Activated naive CD4-positive, alpha-beta T cell treated with Interleukin-2 at 50 U/mL for 16 hours (primary cell): Measurements from ENCODE around the gene MTUS2.

Experiments used
- DNase-seq: peaks from one replicate; pipeline ENCODE4 v3.0.0-alpha.2; 2020

Gene MTUS2

DNA sequence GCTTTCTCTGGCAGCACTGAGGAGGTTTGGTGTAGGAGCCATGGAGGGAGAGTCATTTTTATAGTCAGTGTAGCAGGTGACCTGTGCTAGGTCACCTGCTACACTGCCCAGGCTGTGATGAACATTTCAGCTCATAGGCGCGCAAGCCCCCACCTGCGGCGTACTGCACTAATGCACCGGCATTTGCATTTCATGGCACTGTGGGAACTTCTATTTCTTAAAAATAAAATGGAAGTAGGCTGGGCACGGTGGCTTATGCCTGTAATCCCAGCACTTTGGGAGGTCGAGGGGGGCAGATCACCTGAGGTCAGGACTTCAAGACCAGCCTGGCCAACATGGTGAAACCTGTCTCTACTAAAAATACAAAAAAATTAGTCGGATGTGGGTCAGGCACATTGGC is 674.4 kb downstream of the MTUS2 start:
- no peak for DNase-seq

DNA sequence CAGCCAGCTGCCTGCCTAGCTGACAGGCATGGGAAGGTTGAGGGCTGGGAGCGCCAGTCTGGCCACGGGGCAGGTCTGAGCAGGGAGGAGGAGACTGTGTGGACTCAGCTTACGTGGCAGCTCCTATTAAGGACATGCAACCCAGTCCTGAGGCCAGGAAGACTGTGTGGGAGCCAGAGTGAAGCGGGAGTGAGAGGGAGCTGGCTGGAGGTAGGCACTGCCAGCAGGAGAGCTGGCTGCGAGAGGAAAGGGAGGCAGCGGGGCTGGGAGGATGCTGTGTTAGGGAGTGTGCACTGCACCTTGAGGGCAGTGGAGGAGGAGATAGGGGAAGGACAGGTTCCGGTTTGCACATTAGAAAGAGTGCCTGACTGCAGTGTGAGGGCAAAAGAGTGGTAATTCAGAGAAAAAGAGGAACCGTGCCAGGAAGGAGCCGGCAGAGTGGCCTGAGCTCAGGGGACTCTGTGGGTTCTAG is 676.1 kb downstream of the MTUS2 start:
- DNase-seq, result no peak

DNA sequence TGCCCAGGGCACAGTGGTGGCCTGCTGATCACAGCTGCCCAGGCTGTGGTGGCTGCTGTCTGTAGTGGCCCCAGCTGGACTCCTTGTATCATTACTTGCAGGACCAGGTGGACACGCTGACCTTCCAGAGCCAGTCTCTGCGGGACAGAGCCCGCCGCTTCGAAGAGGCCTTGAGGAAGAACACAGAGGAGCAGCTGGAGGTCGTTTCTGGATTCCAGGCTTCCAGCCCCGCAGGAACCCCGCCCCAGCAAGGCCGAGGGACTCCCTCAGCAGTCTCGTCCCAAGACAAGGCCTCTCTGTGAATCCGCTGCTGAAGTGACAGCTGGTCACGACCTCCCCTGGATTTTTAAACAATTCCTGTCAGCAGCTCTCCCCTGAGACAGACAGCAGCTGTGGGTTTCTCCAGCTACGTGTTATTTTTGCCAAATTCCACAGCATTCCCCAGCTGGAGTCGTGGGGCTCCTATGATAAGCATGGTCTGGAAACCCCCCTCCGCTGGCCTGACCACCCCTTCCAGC is 677.1 kb downstream of the MTUS2 start:
- no peak for DNase-seq

DNA sequence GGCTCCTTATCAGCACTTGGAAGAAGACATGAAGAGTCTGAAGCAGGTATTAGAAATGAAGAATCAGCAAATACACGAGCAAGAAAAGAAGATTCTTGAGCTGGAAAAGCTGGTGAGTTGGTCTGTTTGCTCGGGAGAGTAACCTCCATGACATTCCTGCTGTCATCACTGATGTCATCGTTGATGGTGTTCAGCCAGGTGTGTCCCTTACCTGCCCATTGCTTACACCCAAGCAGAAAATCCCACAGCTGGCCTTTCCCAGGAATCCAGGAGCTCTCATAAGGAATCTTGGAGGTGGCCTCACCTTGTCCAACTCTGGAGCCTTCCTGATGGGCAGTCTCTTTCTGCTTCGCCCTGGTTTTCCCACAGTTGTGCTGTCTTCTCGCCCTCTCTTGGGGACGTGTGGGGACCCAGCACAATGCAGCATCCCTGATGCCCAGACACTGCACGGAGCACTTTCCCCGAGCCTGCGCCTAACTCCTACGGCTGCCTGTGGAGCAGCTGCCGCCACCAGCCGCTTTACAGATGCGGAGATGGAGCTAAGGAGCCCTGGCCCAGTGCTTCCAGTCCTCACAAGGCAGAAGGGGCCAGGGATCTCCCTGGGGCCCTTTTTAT is 678.4 kb downstream of the MTUS2 start:
- no peak for DNase-seq

DNA sequence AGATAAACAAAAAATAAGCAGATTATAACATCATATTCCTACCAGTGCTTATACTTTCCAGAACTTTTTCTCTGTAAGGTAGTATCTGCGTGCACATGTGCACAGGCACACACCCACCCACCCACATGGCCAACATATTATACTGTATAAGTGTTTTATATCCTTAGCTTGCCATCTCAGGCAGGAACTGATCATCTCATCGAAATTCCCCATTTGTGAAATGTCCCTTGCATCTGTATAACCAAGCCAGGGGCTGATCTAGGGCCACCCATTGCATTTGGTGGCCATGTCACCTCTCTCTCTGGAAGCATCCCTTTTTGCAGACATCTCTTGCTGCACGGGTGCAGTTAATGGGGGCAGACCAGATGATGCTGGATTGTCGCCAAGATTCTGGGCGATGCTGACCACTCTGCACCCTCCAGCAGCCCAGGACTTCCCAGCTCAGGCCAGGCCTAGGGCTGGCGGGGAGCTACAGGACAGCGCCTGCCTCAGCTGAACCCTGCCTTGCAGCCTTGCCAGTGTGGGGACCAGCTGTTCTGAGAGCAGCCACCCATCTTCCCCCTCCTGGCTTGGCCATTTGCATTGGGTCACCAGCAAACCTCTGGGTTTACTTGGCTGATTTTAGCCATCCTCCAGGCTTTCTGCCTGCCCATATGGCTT is 679.5 kb downstream of the MTUS2 start:
- no peak for DNase-seq

DNA sequence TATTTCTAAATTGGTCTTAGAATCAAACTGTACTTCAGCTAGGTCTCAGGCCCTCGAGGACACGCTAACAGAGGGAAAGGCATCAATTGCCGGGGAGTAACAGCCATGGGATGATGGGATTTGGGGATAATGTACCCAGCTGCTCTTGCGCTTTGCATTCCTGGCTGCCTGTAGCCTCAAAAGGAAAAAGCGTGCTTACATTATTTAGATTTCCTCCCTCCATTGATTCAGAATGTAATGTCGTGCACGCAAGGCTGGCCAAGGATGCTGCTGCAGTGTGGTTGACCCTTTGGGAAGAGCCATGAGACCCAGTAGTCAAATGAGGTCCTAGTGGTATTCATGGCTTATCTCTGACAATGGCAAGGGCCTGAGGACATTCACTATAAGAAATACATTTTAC is 680.2 kb downstream of the MTUS2 start:
- no peak for DNase-seq

DNA sequence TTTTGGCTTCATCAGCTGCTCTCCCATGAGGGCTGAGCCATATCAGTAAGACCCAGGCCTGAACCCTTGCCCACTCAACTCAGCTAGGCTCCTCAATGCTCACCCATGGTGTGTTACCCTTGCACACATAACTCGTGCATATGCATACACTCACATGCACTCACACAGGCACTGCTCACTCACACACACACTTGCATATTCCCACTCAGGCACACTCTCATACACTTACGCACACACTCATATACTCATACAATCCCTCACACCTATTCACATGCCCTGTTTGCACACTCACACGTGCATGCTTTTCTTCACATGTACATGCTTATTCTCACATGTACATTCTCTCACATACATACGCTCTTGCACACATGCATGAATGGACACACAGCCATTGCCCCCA is 681.5 kb downstream of the MTUS2 start:
- no peak for DNase-seq

DNA sequence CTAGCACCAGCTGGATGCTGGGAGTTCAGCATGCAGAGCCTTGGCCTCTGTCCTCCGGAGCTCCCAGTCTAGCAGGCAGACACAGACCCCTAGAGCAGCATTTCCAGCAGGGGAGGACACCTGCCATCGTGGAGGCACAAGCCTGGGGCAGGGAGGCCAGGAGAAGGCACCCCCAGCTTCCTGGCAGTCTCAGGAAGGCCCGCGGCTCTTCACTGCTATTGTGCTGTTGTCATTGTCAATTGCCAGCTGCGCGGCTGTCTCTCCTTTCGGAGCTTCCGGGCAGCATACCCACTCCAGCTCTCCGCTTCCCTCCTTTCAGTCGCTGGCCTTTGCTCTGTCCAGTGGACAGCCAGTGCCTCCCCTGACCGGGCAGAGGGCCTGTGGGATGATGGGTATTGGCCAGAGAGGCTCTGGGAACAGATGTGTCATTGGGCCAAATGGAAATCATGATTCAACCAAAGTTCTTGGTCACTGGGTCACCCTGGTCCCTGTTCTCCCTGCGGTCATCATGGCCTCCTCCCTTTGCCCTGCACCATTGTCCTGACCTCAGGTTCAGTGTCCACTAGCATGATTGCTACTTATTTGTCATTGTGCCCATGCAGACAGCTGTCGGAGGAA is 682.4 kb downstream of the MTUS2 start:
- no peak for DNase-seq

DNA sequence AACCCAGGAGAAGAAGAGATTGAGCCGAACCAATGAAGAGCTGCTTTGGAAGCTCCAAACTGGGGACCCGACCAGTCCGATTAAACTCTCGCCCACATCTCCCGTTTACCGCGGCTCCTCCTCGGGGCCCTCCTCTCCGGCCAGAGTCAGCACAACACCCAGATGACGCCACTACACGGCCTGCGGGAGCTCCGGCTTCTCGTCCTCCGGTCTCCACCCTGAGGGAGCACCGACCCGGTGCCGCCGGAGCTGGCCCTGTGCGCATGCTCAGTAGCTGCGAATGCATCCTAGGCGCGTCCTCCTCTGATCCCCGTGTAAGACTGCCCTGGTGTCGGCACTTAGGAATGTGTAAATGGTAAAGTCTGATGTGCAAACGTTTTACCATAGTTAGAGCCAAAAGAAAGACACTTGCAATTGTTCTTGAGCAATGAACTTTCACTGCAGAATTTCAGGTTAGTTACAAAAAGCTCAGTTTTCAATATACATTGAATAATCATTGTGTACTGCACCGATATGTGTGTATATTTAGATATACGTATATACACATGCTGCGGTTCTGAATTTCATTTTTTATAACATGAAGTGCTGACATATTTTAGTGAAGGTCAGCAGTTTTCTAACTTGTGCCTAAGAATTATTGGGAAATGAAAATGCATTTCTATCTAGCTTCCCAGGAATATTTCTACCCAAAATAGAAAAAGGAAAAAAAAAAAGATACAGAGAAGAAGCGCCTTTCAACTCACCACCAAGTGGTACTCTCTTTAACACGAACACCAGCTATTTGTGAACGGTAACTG is 683.1 kb downstream of the MTUS2 start:
- DNase-seq, result no peak

DNA sequence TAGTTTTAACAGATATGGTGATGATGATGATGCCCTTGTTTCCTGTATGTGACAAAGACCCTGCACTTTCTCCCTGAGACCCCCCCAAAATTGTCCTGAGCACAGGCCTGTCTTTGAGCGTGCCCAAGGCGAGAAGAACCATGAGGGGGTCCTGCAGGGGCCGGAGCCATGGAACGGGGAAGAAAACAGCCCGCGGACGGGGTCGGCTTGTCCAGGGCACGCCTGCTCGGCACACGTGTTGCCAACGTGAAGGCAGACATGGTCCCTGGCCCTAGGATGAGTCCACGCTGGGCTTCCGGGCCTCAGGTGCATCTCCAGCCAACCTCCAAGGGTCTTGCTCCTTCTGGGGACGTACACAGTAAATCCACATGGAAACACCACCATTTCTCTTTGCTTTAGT is 684.6 kb downstream of the MTUS2 start:
- DNase-seq, result no peak

DNA sequence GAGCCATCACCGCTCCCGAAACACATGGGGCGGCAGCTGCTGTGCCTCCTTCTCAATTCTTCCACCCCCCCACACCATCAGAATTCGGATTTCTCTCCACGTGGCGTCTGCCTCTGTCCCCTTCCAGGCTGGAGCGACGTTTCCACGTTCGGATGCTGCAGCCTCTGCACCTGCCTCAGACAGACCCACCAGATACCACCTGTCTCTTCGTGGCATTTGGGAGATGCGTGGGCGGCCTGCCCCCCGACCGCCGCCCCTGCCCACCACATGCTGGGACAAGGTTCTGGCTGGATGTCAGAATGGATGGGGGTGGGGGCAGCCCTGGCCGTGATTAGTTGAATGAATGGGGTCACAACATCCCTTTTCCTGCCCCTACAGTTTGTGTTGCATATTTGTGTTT is 685.4 kb downstream of the MTUS2 start:
- no peak for DNase-seq

DNA sequence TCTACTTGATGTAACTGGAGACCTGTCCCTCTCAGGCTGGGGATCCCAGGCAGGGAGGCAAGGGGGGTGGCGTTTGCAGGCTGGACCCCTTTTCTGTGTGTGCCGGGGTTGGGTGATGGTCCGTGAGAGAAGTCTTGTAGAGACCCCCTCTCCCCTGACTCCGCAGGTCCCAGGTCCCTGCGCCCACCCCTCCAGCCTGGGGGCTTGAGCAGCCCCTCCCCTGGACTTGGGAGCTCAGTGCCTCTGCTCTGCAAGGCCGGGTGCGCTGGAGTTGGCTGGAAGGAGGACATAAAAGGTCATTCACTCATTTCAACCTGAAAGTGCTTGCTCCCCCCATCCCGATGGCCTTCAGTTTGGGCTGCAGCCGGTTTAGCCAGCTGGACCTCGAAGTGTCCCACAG is 685.8 kb downstream of the MTUS2 start:
- DNase-seq, result no peak

DNA sequence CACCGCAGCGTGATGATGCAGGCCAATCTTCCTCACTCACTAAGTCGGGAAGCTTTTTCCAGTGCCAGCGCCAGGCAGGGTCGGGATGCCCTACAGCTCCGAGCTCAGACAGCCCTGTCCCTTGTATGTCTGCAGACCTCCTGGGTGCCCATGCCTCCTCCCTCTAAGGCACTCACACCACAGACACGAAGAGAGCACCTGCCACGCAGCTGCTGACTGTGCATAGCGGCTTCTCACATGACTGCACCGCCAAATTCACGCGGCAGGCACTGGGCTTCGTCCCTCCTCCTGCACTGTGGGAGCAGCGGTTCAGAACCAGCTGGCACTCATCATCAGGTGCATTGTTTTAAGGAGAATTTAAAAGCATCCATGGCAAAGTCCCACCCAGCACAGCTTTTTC is 687.2 kb downstream of the MTUS2 start:
- no peak for DNase-seq

DNA sequence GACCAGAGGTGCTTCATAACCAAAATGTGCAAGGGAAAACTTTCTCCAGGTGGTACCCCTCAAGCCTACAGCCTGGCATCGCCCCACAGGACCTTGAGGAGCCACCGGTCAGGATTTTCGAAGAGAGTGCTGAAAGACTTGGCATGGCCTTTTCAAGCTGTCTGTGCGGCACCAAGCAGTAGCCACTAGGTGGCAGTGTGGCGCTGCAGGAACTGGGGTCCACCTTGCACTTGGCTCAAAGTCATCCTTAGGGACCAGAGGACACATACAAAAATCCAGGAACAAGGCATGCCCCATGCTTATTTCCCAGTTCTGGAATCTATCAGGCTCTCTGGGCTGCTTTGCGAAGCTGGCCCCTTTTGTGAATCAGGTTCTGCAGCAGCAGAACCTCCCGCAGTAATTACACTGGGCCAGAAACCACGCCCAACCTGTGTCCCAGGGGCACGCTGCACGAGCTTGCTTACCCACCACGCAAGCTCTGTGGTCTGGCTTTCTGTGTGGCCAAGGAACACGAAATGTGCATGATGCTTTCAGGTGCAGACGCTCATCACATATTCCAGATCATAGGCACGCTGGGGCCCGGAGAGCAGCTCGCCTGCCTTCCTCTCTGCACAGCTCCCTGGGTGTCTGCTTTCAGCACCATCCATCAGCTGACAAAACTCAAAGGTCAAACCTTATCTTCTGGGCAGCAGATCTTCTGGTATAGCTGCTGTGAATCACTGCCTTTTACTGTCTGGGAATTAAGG is 688.2 kb downstream of the MTUS2 start:
- peak; percentile 74 for DNase-seq

DNA sequence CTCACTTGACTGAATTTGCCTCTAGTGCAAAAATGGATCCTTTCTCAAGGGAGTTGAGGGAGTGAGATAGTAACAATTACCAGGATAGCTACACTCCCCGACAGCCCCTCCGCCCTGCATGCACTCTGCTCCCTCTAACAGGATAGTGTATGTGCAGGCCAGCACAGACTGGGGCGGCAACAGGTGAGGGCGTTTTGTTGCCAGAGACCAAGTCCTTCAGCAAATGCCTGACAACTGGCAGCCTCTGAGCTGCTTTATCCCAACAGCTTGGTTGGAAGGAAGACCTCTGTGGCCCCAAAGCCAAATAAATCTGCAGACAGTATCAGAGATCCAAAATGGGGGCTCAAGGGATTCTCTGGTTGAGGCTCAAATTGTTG is 688.7 kb downstream of the MTUS2 start:
- no peak for DNase-seq

DNA sequence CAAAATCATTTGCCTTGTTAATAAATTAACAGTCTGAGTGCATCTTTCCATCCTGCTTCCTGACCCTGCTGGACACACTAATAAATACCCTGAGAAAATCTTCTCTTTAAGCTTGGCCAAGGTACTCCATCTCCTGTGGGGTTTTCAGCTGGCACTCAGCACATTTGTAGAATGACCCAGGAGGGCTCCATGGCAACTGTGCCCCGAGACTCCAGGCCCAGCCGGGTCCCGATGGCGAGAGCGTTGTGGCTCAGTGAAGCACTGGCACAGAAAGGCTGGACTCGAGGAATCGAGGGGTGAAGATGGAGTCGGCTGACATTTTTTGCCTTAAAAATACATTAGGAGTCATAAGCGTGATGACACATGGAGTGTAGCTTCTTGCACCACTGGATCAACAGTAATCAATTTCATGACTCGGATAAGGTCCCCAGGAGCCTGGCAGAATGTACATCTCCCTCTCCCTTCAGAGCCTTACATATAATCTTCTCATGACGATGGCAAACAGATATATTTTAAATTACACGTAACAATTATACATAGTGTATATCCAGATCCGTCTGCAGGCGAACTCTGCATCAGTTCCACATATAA is 690.0 kb downstream of the MTUS2 start:
- no peak for DNase-seq

DNA sequence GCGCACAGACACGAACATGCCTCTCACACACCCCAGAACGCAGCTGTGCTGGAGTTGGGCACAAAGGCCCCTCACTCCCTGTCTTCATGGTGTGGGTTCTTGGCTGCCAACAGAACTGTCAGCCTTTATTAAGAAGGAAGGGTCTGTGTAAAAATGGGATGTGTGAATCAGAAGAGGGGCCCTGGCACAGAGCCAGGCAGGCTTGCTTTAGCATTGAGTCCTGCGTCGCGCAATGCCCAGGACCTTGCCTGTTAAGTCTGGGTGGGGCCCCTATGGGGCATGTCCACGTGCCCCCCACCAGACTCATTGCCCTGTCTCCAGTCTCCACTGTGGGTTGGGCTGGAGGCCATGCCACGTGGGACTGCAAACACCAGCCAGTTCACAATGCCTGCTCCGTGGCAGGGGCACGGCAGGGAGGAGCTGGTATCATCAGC is 690.5 kb downstream of the MTUS2 start:
- no peak for DNase-seq

DNA sequence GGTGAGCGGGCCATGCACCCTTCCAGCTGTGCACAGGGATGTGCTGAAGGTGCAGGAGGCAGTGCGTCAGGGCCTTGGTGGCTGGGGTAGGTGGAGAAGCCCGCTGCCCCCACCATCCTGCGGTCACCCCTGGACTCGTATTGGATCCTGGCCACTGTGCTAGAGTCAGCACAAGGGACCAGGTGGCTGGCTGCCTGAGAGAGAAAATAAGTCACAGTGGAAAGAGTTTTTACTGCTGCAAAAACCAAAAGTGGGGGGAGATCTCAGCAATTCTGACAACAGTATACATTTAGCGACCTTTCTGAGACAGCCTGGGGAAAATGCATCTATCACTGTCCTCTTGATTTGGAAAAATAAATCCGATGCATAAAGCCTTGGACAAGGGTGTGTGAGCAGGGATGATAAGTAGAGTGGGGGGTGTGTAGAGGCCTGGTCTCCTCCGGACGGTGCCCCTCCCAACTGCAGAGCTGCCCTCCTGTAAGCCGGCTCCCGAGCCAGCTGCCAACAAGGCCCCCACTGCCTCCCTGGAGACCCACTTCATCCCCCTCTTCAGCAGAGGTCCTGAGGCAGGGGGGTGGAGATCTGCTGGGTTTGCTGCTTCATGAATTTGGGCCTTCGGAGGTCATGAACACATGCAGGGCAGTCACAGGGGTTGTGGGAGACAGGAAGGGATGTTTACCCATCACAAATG is 691.1 kb downstream of the MTUS2 start:
- no peak for DNase-seq

DNA sequence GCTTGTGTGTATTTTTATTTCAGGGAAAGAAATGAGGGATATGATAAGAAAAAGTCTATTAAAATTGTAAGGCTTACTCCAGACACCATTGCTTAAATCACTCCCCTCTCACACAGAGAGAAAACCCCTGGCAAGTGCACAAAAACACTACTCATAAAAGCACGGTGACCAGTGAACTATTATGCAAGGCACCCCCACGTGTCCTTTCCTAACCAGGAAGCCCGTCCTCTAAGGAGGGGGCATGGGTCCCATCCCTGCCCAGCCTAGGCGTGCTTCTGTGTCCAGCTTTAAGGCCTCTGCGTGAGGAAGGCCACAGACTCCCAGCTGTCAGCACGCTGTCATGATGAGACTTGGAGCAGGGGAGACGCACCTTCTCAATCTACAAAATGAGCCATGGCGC is 691.8 kb downstream of the MTUS2 start:
- no peak for DNase-seq

DNA sequence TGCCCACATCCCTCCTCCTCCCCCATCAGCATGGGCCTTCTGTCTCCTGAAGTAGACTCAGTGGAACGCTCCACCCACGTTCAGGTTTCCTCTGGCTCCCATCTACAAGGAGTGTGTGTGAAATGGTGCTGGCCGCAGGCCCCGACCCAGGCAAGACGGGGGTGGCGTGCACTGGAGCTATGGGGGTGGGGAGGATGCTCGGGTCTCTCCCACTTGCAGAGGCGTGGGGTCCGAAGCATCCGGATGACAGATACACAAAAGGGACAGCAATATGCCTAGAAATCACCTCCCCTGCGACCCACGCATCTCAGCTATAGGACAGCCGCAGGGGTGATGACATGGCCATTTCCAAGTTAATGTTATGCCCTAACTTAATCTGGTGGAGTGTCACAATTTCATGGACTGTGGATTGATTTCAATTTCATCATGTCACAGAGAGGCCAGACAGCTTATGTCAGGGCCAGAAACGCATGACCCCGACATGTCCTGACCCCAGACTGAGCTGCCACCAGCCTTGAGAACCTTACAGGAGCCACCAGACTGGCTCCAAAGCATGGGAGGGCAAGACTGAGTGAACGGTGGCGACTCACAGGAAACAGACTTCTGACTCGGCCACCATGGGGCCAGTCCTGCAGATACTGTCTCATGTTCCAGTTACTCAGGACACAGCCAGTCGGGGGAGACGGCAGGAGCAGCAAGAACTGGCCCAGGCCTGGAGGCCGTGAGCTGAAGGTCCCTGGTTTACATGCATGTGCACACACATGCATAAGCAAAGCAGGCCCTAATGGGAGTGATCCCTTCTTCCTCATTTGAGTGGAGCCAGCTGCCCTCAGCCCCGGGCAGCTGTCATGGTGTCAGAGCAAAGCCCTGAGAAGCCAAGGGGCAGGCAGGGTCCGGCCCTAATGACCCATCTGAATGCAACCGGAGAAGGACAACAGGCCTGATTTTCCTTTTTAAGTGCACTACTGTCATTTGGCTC is 693.2 kb downstream of the MTUS2 start:
- DNase-seq, result no peak
